Progenitor cell of endocrine pancreas (in vitro differentiated cells): ENCODE results near the gene SUPT3H. TPM values are rescaled to one million over a fixed set of nuclear protein-coding genes. Genes with fewer than 3 reads are reported as not detected.

Experiments
- DNase-seq: peaks from one replicate; pipeline ENCODE4 v3.0.0; 2021; ENCODE audit warnings: low spot score; ENCODE audit not compliant: unreplicated experiment
- H3K27ac Mint-ChIP-seq: 2 replicates; pipeline ENCODE4 v1.8.0; 2021; ENCODE audit warnings: mild to moderate bottlenecking, moderate library complexity, mixed read lengths
- H3K27me3 Mint-ChIP-seq: 2 replicates; pipeline ENCODE4 v1.8.0; 2021; ENCODE audit warnings: mixed read lengths
- H3K36me3 Mint-ChIP-seq: 2 replicates; pipeline ENCODE4 v1.8.0; 2022; ENCODE audit warnings: mixed read lengths; ENCODE audit not compliant: insufficient read depth
- H3K4me1 Mint-ChIP-seq: 2 replicates; pipeline ENCODE4 v1.8.0; 2021; ENCODE audit warnings: low read depth, mixed read lengths
- H3K4me3 Mint-ChIP-seq: 2 replicates; pipeline ENCODE4 v1.8.0; 2021; ENCODE audit warnings: low read depth, mild to moderate bottlenecking, moderate library complexity, mixed read lengths
- H3K9me3 Mint-ChIP-seq: 2 replicates; pipeline ENCODE4 v1.8.0; 2021; ENCODE audit warnings: low read depth, mixed read lengths
- total RNA-seq: library from RNA; stranded (reverse); gene quantifications from 2 replicates; pipeline ENCODE4 v1.2.1, GENCODE V29; 2021
- TF ChIP-seq, protein P1 (sequence below): fragments of 200-600 bp; sonication (generic); IDR thresholded peaks from one replicate; pipeline ENCODE4 v1.5.0; 2021; ENCODE audit warnings: antibody characterized with exemption, mild to moderate bottlenecking; ENCODE audit not compliant: unreplicated experiment

SUPT3H gene
- total RNA-seq, 1 donor from 2014 or later = 40.5 TPM

- H3K27ac Mint-ChIP-seq = no peak overlapping the region
- no peaks in the 10 kb centered on the region for H3K9me3 Mint-ChIP-seq
- DNase-seq = no peak
- H3K4me1 Mint-ChIP-seq = peaks cover 7% of the 10 kb centered on the region
- no peak overlapping the region for H3K4me3 Mint-ChIP-seq
- H3K36me3 Mint-ChIP-seq = no peaks in the 10 kb centered on the region
- TF ChIP-seq, protein P1, sequence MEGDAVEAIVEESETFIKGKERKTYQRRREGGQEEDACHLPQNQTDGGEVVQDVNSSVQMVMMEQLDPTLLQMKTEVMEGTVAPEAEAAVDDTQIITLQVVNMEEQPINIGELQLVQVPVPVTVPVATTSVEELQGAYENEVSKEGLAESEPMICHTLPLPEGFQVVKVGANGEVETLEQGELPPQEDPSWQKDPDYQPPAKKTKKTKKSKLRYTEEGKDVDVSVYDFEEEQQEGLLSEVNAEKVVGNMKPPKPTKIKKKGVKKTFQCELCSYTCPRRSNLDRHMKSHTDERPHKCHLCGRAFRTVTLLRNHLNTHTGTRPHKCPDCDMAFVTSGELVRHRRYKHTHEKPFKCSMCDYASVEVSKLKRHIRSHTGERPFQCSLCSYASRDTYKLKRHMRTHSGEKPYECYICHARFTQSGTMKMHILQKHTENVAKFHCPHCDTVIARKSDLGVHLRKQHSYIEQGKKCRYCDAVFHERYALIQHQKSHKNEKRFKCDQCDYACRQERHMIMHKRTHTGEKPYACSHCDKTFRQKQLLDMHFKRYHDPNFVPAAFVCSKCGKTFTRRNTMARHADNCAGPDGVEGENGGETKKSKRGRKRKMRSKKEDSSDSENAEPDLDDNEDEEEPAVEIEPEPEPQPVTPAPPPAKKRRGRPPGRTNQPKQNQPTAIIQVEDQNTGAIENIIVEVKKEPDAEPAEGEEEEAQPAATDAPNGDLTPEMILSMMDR = no peak
- H3K27me3 Mint-ChIP-seq = no peaks in the 10 kb centered on the region
These were observed 181.6 kb downstream of the SUPT3H start for GRCh38 chr6:45196121-45196520.

DNA sequence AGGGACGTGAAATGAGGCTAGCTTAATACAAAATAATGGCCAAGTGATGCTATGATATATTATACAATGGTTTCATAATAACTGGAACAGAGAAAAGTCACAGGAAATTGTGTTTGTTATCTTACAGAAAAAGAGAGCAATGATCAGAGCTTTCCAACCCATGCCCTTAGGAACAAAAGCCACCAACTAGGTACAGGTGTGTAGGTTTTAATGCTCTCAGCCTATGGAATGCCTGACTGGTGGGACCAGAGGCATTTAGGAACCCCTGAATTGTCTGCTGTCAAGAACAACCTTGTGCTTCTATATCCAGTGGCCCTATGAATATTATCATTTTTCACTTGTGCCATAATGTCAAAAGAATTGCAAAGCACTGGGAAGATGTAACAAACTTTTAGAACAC, 182.6 kb downstream of the SUPT3H start:
- TF ChIP-seq, protein P1 = no peak
- H3K4me3 Mint-ChIP-seq = no peak overlapping the region
- peaks cover 6% of the 10 kb centered on the region for H3K9me3 Mint-ChIP-seq
- peaks cover 2% of the 10 kb centered on the region for H3K36me3 Mint-ChIP-seq
- no peaks in the 10 kb centered on the region for H3K27me3 Mint-ChIP-seq
- H3K27ac Mint-ChIP-seq = no peak overlapping the region
- no peak for DNase-seq
- peaks cover 7% of the 10 kb centered on the region for H3K4me1 Mint-ChIP-seq

GRCh38 chr6:45192556-45192955, 185.2 kb downstream of the SUPT3H start:
- TF ChIP-seq, protein P1 = no peak
- Mint-ChIP-seq H3K4me3 (no peak overlapping the region), H3K4me1 (no peaks in the 10 kb centered on the region), H3K27ac (no peak overlapping the region), H3K9me3 (peaks cover 6% of the 10 kb centered on the region), H3K27me3 (no peaks in the 10 kb centered on the region), H3K36me3 (peaks cover 2% of the 10 kb centered on the region)
- DNase-seq = no peak

- DNase-seq = no peak
- peaks cover 6% of the 10 kb centered on the region for H3K9me3 Mint-ChIP-seq
- no peaks in the 10 kb centered on the region for H3K27me3 Mint-ChIP-seq
- H3K36me3 Mint-ChIP-seq = peaks cover 2% of the 10 kb centered on the region
- H3K4me1 Mint-ChIP-seq = no peaks in the 10 kb centered on the region
- TF ChIP-seq, protein P1 = no peak
- no peak overlapping the region for H3K27ac Mint-ChIP-seq
- H3K4me3 Mint-ChIP-seq = no peak overlapping the region
These were observed 186.3 kb downstream of the SUPT3H start for GRCh38 chr6:45191414-45191813.

GRCh38 chr6:45187836-45188235, 189.9 kb downstream of the SUPT3H start:
- no peaks in the 10 kb centered on the region for H3K27me3 Mint-ChIP-seq
- peaks cover 8% of the 10 kb centered on the region for H3K9me3 Mint-ChIP-seq
- TF ChIP-seq, protein P1 = no peak
- no peaks in the 10 kb centered on the region for H3K4me1 Mint-ChIP-seq
- DNase-seq = no peak
- H3K4me3 Mint-ChIP-seq = no peak overlapping the region
- no peak overlapping the region for H3K27ac Mint-ChIP-seq
- peaks cover 2% of the 10 kb centered on the region for H3K36me3 Mint-ChIP-seq
